HepG2 (cell line): ENCODE results near the gene ZDHHC8. TPM values are rescaled to one million over a fixed set of nuclear protein-coding genes. Genes with fewer than 3 reads are reported as not detected.

Source experiments
- ATAC-seq: fragments of 200-7000 bp; cut with Tn5 transposase; 3 replicates; pipeline ENCODE4 v1.9.1; 2020; ENCODE audit warnings: mild to moderate bottlenecking, moderate library complexity
- BruUV-seq: library from RNA; stranded (reverse); fragments of 400-500 nt; replicated peaks from 2 replicates; lab custom pipeline; 2021; lab: Mats Ljungman, UMichigan
- CTCF ChIA-PET: fragments of 300-600 bp; formaldehyde crosslinking; extraction: SDS; loops from one replicate; lab custom pipeline; 2021; ENCODE audit warnings: low total read pairs, inconsistent platforms, low intra/inter-chr PET ratio; lab: Yijun Ruan, JAX
- POLR2A ChIA-PET: fragments of 350-600 bp; sonication (Branson Sonifier 250); formaldehyde crosslinking; loops from one replicate; lab custom pipeline; 2020; ENCODE audit warnings: antibody characterized with exemption, inconsistent platforms; lab: Yijun Ruan, JAX
- DNase-seq: peaks from one replicate; pipeline ENCODE4 v3.0.0-alpha.2; 2015; ENCODE audit warnings: low spot score
- FAIRE-seq: peaks from 3 replicates; lab custom pipeline; 2011; peaks lifted over from hg19 to GRCh38; lab: Jason Lieb, UNC
- H2AFZ ChIP-seq: one replicate; pipeline ENCODE4 v1.6.1; 2011; ENCODE audit warnings: low read length, inconsistent platforms
- H3K27ac ChIP-seq: fragments of 300-600 bp; 3 replicates; pipeline ENCODE4 v1.8.0; 2011; ENCODE audit warnings: mixed run types, mild to moderate bottlenecking, mixed read lengths, low read length, inconsistent platforms; ENCODE audit not compliant: insufficient read depth; ENCODE audit errors: extremely low read length
- H3K27me3 ChIP-seq, 2 experiments: fragments of 200-600 bp in 1 of 2; 2 replicates in 1 of 2; 3 replicates in 1 of 2; pipeline versions ENCODE4 v1.6.0 to v1.8.0; 2011; ENCODE audit warnings: low read length in 2 of 2, mild to moderate bottlenecking in 2 of 2, moderate library complexity in 2 of 2, inconsistent platforms in 1 of 2; ENCODE audit not compliant: insufficient read depth in 2 of 2, control insufficient read depth in 1 of 2
- H3K36me3 ChIP-seq, 2 experiments: fragments of 200-600 bp in 1 of 2; replicated peaks in 1 of 2; 2 replicates in 1 of 2; 3 replicates in 1 of 2; pipeline versions ENCODE4 v1.5.1 to v1.8.0; 2011; ENCODE audit warnings: low read length in 2 of 2, inconsistent platforms in 1 of 2; ENCODE audit not compliant: insufficient read depth in 2 of 2, control insufficient read depth in 1 of 2
- H3K4me1 ChIP-seq: 2 replicates; pipeline ENCODE4 v1.5.1; 2012; ENCODE audit warnings: low read length, inconsistent platforms; ENCODE audit not compliant: insufficient read depth
- H3K4me2 ChIP-seq: 2 replicates; pipeline ENCODE4 v1.6.0; 2011; ENCODE audit warnings: low read depth, low read length, inconsistent platforms
- H3K4me3 ChIP-seq, 3 experiments: fragments of 200-600 bp in 1 of 3; sonication (generic), shearing (Covaris generic) in 1 of 3; replicated peaks in 1 of 3; 2 replicates each; pipeline ENCODE4 v1.5.1; 2011 to 2016; ENCODE audit warnings: low read length in 3 of 3, inconsistent platforms in 2 of 3, low read depth in 2 of 3, mild to moderate bottlenecking in 2 of 3, control low read depth in 1 of 3, mixed read lengths in 1 of 3; ENCODE audit not compliant: insufficient read depth in 1 of 3
- H3K79me2 ChIP-seq: one replicate; pipeline ENCODE4 v1.6.1; 2011; ENCODE audit warnings: low read length, inconsistent platforms; ENCODE audit not compliant: insufficient read depth
- H3K9ac ChIP-seq: 2 replicates; pipeline ENCODE4 v1.6.0; 2011; ENCODE audit warnings: mild to moderate bottlenecking, low read depth, low read length, inconsistent platforms; ENCODE audit not compliant: insufficient read depth
- H3K9me3 ChIP-seq: 2 replicates; pipeline ENCODE4 v1.5.1; 2012; ENCODE audit warnings: mild to moderate bottlenecking, low read length
- H4K20me1 ChIP-seq: 2 replicates; pipeline ENCODE4 v1.6.0; 2011; ENCODE audit warnings: inconsistent platforms, mild to moderate bottlenecking, low read length, moderate library complexity; ENCODE audit not compliant: insufficient read depth
- KAT2B ChIP-seq: fragments of 150-350 bp; IDR thresholded peaks from 2 replicates; pipeline ENCODE4 v1.6.1; 2014; ENCODE audit warnings: low read depth, low read length, borderline replicate concordance
- LCORL ChIP-seq, 2 experiments: fragments of 450-650 bp in 1 of 2; sonication (generic) in 1 of 2; formaldehyde crosslinking in 1 of 2; IDR thresholded peaks; 2 replicates each; pipeline versions ENCODE4 v1.5.0 to v1.6.1; 2017 to 2020; ENCODE audit warnings: antibody characterized with exemption in 1 of 2, missing genetic modification reagents in 1 of 2
- NAIF1 ChIP-seq: sonication (generic); formaldehyde crosslinking; IDR thresholded peaks from 2 replicates; pipeline ENCODE4 v1.5.0; 2020; ENCODE audit warnings: mild to moderate bottlenecking, missing genetic modification reagents, borderline replicate concordance
- PHF5A ChIP-seq: IDR thresholded peaks from one replicate; pipeline ENCODE4 v1.6.1; 2018; ENCODE audit warnings: low read depth, missing genetic modification reagents; ENCODE audit not compliant: unreplicated experiment
- RBFOX2 ChIP-seq: fragments of 200-400 bp; formaldehyde crosslinking; IDR thresholded peaks from 2 replicates; pipeline ENCODE4 v1.6.1; 2017; ENCODE audit warnings: low read depth, mild to moderate bottlenecking, low read length
- SAP130 ChIP-seq: IDR thresholded peaks from 2 replicates; pipeline ENCODE4 v1.6.1; 2016; ENCODE audit warnings: low read depth
- ZNF234 ChIP-seq: sonication (generic); formaldehyde crosslinking; conservative IDR thresholded peaks from 2 replicates; pipeline ENCODE4 v1.5.1; 2020; ENCODE audit warnings: mild to moderate bottlenecking, missing genetic modification reagents
- ZNF382 ChIP-seq: sonication (generic); formaldehyde crosslinking; IDR thresholded peaks from 2 replicates; pipeline ENCODE4 v1.5.0; 2020; ENCODE audit warnings: missing genetic modification reagents, mild to moderate bottlenecking, borderline replicate concordance
- ZNF460 ChIP-seq: sonication (generic); formaldehyde crosslinking; IDR thresholded peaks from 2 replicates; pipeline ENCODE4 v1.5.1; 2020; ENCODE audit warnings: missing genetic modification reagents, mild to moderate bottlenecking, borderline replicate concordance
- ZNF552 ChIP-seq: sonication (generic); formaldehyde crosslinking; IDR thresholded peaks from 2 replicates; pipeline ENCODE4 v1.9.0; 2022; ENCODE audit warnings: missing genetic modification reagents, mild to moderate bottlenecking, borderline replicate concordance
- ZNF558 ChIP-seq: sonication (generic); formaldehyde crosslinking; IDR thresholded peaks from 2 replicates; pipeline ENCODE4 v1.9.0; 2022; ENCODE audit warnings: mild to moderate bottlenecking, missing genetic modification reagents, borderline replicate concordance
- ZNF569 ChIP-seq: sonication (generic); formaldehyde crosslinking; IDR thresholded peaks from 2 replicates; pipeline ENCODE4 v1.5.0; 2020; ENCODE audit warnings: mild to moderate bottlenecking, missing genetic modification reagents, moderate library complexity, borderline replicate concordance
- WGBS: methylation state at CpG from one replicate; pipeline ENCODE4 v1.1.6; 2017; ENCODE audit warnings: low lambda C conversion rate; 5-methylcytosine and 5-hydroxymethylcytosine counted together
- in situ Hi-C: cut with HindIII; loops from 2 replicates; pipeline ENCODE4 v1.10.0; 2017; ENCODE audit warnings: low pct_unique_long_range_greater_than_20kb; ENCODE audit not compliant: extremely low pct_ligation_motif_present
- intact Hi-C: fragments of 100-400 bp; cut with micrococcal nuclease; formaldehyde crosslinking; loops from one replicate; pipeline ENCODE4 v1.10.0; 2022; ENCODE audit not compliant: unreplicated experiment
- polyA plus RNA-seq, 8 experiments: library from polyadenylated mRNA; depleted of rRNA in 3 of 8; stranded (reverse) in 7 of 8; unstranded in 1 of 8; fragments of >200 nt; fragmentation: Illumina TruSeq in 4 of 8; extraction: Trizol in 4 of 8; gene quantifications; 2 replicates each; pipeline versions ENCODE4 v1.2.1 to v1.2.3, GENCODE V29; 2011 to 2016; ENCODE audit warnings: low read depth in 4 of 8, missing spikeins in 1 of 8, mixed read lengths in 1 of 8; ENCODE audit not compliant: insufficient read depth in 1 of 8
- total RNA-seq, 5 experiments: library from RNA; depleted of rRNA; stranded (reverse); fragments of >200 nt; fragmentation: Illumina TruSeq; extraction: Trizol; gene quantifications; 2 replicates each; pipeline ENCODE4 v1.2.3, GENCODE V29; 2016; ENCODE audit warnings: low read depth in 1 of 5
- TF ChIP-seq, protein P1 (sequence below): IDR thresholded peaks from 2 replicates; pipeline ENCODE4 v1.6.1; 2016; ENCODE audit warnings: low read depth, control low read depth
- TF ChIP-seq, protein P2 (sequence below): IDR thresholded peaks from 2 replicates; pipeline ENCODE4 v1.6.1; 2016; ENCODE audit warnings: mild to moderate bottlenecking, missing biosample characterization, missing genetic modification reagents
- TF ChIP-seq, protein P3 (sequence below): sonication (generic); formaldehyde crosslinking; IDR thresholded peaks from 2 replicates; pipeline ENCODE4 v1.8.0; 2022; ENCODE audit warnings: mild to moderate bottlenecking, missing genetic modification reagents, moderate library complexity
- TF ChIP-seq, protein P4 (sequence below): sonication (generic); formaldehyde crosslinking; IDR thresholded peaks from 2 replicates; pipeline ENCODE4 v1.4.0; 2020; ENCODE audit warnings: missing genetic modification reagents, mild to moderate bottlenecking, borderline replicate concordance

The ZDHHC8 gene
- total and polyA plus RNA-seq, 2 of the 13 experiments (the other 11 are each of a cell fraction or from before 2014, with no cell fraction given): 7.5 to 21.3 TPM

DNA sequence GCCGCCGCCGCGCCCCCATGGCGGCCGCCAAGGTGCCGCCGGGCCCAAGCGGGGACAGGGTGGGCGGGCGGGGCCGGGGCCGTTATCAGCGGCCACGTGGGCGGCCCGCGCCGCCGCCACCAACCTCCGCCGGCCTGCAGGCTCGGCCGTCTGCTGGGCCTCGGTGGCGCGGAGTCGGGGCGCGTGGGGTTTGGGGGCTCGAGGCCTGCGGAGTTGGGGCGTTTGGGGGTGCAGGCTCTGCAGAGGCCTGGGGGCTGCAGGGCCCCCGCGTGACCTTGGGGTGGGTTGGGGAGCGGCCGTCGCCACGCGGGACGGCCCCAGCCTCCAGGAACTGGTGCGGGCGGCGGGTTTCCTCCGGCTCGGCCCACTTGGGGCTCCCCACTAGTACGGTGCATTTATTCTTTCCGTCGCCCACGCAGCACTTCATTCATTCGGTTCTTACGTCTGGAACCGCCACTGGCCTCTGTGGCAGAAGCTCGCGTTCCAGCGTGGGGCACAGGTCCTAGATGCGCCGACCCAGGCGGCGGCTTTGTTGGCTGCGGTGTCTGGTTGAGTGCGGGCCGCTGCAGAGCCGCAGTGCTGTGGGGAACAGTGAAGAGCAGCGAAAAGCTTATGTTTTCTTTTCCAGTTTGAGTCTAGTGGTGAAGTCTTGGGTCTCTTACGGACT is 13.8 kb upstream of the ZDHHC8 start:
- 0% methylated on average over 20 of the region's 66 CpGs for WGBS
- H3K27me3 ChIP-seq: no peaks in the 10 kb centered on the region; a peak in 1 of 5 replicates
- BruUV-seq: no TSS peak
- DNase-seq: no peak
- no peak for ATAC-seq
- peak overlapping the region; percentile 83 for H3K27ac ChIP-seq
- no peaks in the 10 kb centered on the region for H3K9me3 ChIP-seq
- in situ Hi-C loops (no loop called here), intact Hi-C loops (loop anchor here (1.0 to 5.0 kb wide), 2 partner anchors 12 to 35 kb away; partner anchors contain the start of gene DGCR8)
- peak overlapping the region; percentile 81 for H3K4me2 ChIP-seq
- POLR2A ChIA-PET: interaction anchor here (0.9 to 2.2 kb wide), 8 partner anchors 9 to 276 kb away, joined by 3 to 15 read pairs (median 4); partner anchors contain the start of genes ZDHHC8 and ZNF74
- H2AFZ ChIP-seq: no peak overlapping the region
- H3K9ac ChIP-seq: peak overlapping the region; percentile 90
- no peak for FAIRE-seq
- H3K36me3 ChIP-seq: peaks cover 17 to 72% of the 10 kb centered on the region in 2 experiments
- peaks cover 67% of the 10 kb centered on the region for H3K79me2 ChIP-seq
- CTCF ChIA-PET: no interaction called here
- peak overlapping the region; percentile 87 to 94 (median 90) for H3K4me3 ChIP-seq
- H4K20me1 ChIP-seq: 0 out of 2 replicates have a peak, but pooled peaks cover 3% of the 10 kb centered on the region
- H3K4me1 ChIP-seq: peaks cover 55% of the 10 kb centered on the region
- peak; percentile 43; the same call in 1 of the 2 replicates for TF ChIP-seq RBFOX2
- TF ChIP-seq, protein P1, sequence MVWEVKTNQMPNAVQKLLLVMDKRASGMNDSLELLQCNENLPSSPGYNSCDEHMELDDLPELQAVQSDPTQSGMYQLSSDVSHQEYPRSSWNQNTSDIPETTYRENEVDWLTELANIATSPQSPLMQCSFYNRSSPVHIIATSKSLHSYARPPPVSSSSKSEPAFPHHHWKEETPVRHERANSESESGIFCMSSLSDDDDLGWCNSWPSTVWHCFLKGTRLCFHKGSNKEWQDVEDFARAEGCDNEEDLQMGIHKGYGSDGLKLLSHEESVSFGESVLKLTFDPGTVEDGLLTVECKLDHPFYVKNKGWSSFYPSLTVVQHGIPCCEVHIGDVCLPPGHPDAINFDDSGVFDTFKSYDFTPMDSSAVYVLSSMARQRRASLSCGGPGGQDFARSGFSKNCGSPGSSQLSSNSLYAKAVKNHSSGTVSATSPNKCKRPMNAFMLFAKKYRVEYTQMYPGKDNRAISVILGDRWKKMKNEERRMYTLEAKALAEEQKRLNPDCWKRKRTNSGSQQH (CRISPR knock-in tag): 0 out of 2 replicates have a peak, but pooled peaks have one; percentile 33
- no peak for TF ChIP-seq ZNF460 (CRISPR knock-in tag)
- no peak for TF ChIP-seq NAIF1 (CRISPR knock-in tag)
- no peak for TF ChIP-seq ZNF552 (CRISPR knock-in tag)
- TF ChIP-seq, protein P2, sequence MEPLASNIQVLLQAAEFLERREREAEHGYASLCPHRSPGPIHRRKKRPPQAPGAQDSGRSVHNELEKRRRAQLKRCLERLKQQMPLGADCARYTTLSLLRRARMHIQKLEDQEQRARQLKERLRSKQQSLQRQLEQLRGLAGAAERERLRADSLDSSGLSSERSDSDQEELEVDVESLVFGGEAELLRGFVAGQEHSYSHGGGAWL (CRISPR knock-in tag): 0 out of 2 replicates have a peak, but pooled peaks have one; percentile 22
- 0 out of 2 replicates have a peak, but pooled peaks have one; percentile 58 for TF ChIP-seq ZNF234 (CRISPR knock-in tag)
- TF ChIP-seq, protein P3, sequence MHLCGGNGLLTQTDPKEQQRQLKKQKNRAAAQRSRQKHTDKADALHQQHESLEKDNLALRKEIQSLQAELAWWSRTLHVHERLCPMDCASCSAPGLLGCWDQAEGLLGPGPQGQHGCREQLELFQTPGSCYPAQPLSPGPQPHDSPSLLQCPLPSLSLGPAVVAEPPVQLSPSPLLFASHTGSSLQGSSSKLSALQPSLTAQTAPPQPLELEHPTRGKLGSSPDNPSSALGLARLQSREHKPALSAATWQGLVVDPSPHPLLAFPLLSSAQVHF (CRISPR knock-in tag): no peak; the same call in none of the 2 replicates
- peak; percentile 34; the same call in 1 of the 2 replicates for TF ChIP-seq ZNF558 (CRISPR knock-in tag)
- TF ChIP-seq SAP130: peak; percentile 33; the same call in 1 of the 2 replicates
- no peak for TF ChIP-seq LCORL (IDR thresholded peaks at IDR 0.05)
- no peak for TF ChIP-seq LCORL (CRISPR knock-in tag; IDR thresholded peaks at IDR 0.05)
- no peak for TF ChIP-seq KAT2B
- TF ChIP-seq ZNF569 (CRISPR knock-in tag): 0 out of 2 replicates have a peak, but pooled peaks have one; percentile 1
- TF ChIP-seq, protein P4, sequence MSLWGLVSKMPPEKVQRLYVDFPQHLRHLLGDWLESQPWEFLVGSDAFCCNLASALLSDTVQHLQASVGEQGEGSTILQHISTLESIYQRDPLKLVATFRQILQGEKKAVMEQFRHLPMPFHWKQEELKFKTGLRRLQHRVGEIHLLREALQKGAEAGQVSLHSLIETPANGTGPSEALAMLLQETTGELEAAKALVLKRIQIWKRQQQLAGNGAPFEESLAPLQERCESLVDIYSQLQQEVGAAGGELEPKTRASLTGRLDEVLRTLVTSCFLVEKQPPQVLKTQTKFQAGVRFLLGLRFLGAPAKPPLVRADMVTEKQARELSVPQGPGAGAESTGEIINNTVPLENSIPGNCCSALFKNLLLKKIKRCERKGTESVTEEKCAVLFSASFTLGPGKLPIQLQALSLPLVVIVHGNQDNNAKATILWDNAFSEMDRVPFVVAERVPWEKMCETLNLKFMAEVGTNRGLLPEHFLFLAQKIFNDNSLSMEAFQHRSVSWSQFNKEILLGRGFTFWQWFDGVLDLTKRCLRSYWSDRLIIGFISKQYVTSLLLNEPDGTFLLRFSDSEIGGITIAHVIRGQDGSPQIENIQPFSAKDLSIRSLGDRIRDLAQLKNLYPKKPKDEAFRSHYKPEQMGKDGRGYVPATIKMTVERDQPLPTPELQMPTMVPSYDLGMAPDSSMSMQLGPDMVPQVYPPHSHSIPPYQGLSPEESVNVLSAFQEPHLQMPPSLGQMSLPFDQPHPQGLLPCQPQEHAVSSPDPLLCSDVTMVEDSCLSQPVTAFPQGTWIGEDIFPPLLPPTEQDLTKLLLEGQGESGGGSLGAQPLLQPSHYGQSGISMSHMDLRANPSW: no peak
- no peak for TF ChIP-seq PHF5A (CRISPR knock-in tag)
- TF ChIP-seq ZNF382 (CRISPR knock-in tag): no peak
